OCI-LY1 (cell line): Measurements from ENCODE around the gene FARSA.

Experiments
- H2AFZ ChIP-seq: fragments of 200-600 bp; sonication (generic), shearing (Covaris generic); 2 replicates; pipeline ENCODE4 v1.6.0; 2014; ENCODE audit warnings: antibody characterized with exemption, mild to moderate bottlenecking, low read length
- H3F3A ChIP-seq: fragments of 200-600 bp; sonication (generic), shearing (Covaris generic); 2 replicates; pipeline ENCODE4 v1.6.0; 2014; ENCODE audit warnings: mild to moderate bottlenecking, antibody characterized with exemption, low read length, moderate library complexity; ENCODE audit not compliant: insufficient read depth
- H3K27ac ChIP-seq: fragments of 200-600 bp; sonication (generic); 2 replicates; pipeline ENCODE4 v1.5.1; 2014; ENCODE audit warnings: low read length, mixed run types, mild to moderate bottlenecking, low read depth; ENCODE audit not compliant: poor library complexity, severe bottlenecking
- H3K27me3 ChIP-seq: fragments of 200-600 bp; sonication (generic); 2 replicates; pipeline ENCODE4 v1.6.0; 2014; ENCODE audit warnings: antibody characterized with exemption, mild to moderate bottlenecking, low read length, moderate library complexity; ENCODE audit not compliant: insufficient read depth
- H3K36me3 ChIP-seq: fragments of 200-600 bp; sonication (generic); 2 replicates; pipeline ENCODE4 v1.6.1; 2014; ENCODE audit warnings: mild to moderate bottlenecking, antibody characterized with exemption, low read length, moderate library complexity, mixed read lengths; ENCODE audit not compliant: insufficient read depth
- H3K4me1 ChIP-seq: fragments of 200-600 bp; sonication (generic); 2 replicates; pipeline ENCODE4 v1.5.1; 2014; ENCODE audit warnings: mild to moderate bottlenecking, low read length, moderate library complexity; ENCODE audit not compliant: insufficient read depth, severe bottlenecking
- H3K4me2 ChIP-seq: fragments of 200-600 bp; sonication (generic), shearing (Covaris generic); 2 replicates; pipeline ENCODE4 v1.6.1; 2014; ENCODE audit warnings: low read length
- H3K4me3 ChIP-seq: fragments of 200-600 bp; sonication (generic); 2 replicates; pipeline ENCODE4 v1.5.1; 2014; ENCODE audit warnings: low read length, low read depth, mild to moderate bottlenecking, mixed read lengths; ENCODE audit not compliant: poor library complexity, severe bottlenecking
- H3K79me2 ChIP-seq: fragments of 200-600 bp; shearing (Covaris generic); 2 replicates; pipeline ENCODE4 v1.6.1; 2016; ENCODE audit warnings: mixed run types, low read length, mixed read lengths; ENCODE audit not compliant: insufficient read depth
- H3K9ac ChIP-seq: fragments of 200-600 bp; sonication (generic), shearing (Covaris generic); 2 replicates; pipeline ENCODE4 v1.6.1; 2014; ENCODE audit warnings: mild to moderate bottlenecking, low read length, mixed read lengths
- H3K9me2 ChIP-seq: fragments of 200-600 bp; sonication (generic), shearing (Covaris generic); 2 replicates; pipeline ENCODE4 v1.6.1; 2014; ENCODE audit warnings: low read depth, mild to moderate bottlenecking, low read length, mixed read lengths
- H3K9me3 ChIP-seq: fragments of 200-600 bp; shearing (Covaris generic); 2 replicates; pipeline ENCODE4 v1.6.1; 2014; ENCODE audit warnings: low read length, mixed read lengths
- H4K20me1 ChIP-seq: fragments of 200-600 bp; sonication (generic), shearing (Covaris generic); 2 replicates; pipeline ENCODE4 v1.6.0; 2016; ENCODE audit warnings: mild to moderate bottlenecking, low read length; ENCODE audit not compliant: insufficient read depth
- CTCF ChIP-seq: fragments of 200-600 bp; sonication (generic), shearing (Covaris generic); IDR thresholded peaks from 2 replicates; pipeline ENCODE4 v1.5.1; 2017; ENCODE audit warnings: mild to moderate bottlenecking, antibody characterized with exemption, low read length, moderate library complexity, mixed read lengths
- EZH2 ChIP-seq: fragments of 200-600 bp; sonication (generic), shearing (Covaris generic); IDR thresholded peaks from 2 replicates; pipeline ENCODE4 v1.8.0; 2017; ENCODE audit warnings: borderline replicate concordance, mixed run types, mild to moderate bottlenecking, antibody characterized with exemption, low read length, moderate library complexity, mixed read lengths

The FARSA gene

GRCh38 chr19:12872941-12873890, 60.3 kb downstream of the FARSA start:
- no peaks in the 10 kb centered on the region for H3K9me3 ChIP-seq
- no peak overlapping the region for H3K9ac ChIP-seq
- no peaks in the 10 kb centered on the region for H3K79me2 ChIP-seq
- H3K4me2 ChIP-seq, result no peak overlapping the region
- H3K4me1 ChIP-seq, result no peaks in the 10 kb centered on the region
- H3K4me3 ChIP-seq, result no peak overlapping the region
- no peaks in the 10 kb centered on the region for H3K27me3 ChIP-seq
- no peak overlapping the region for H2AFZ ChIP-seq
- H3K36me3 ChIP-seq, result peaks cover 42% of the 10 kb centered on the region
- H3K9me2 ChIP-seq, result no peaks in the 10 kb centered on the region
- TF ChIP-seq EZH2, result no peak
- no peak for TF ChIP-seq CTCF
- no peaks in the 10 kb centered on the region for H4K20me1 ChIP-seq
- H3K27ac ChIP-seq, result no peak overlapping the region
- no peaks in the 10 kb centered on the region for H3F3A ChIP-seq
